SK-N-DZ (cell line): ENCODE results near the gene AGAP3. TPM values are rescaled to one million over a fixed set of nuclear protein-coding genes. Genes with fewer than 3 reads are reported as not detected.
A peak's percentile ranks its signal among the peaks of the same experiment; 100 is the strongest.
"Not testable (repeated sequence)": the region's sequence is repeated elsewhere in the genome, so short reads cannot be mapped to it uniquely, and the experiment has no call there.

ENCODE experiments used
- DNase-seq: peaks from one replicate; pipeline ENCODE4 v3.0.0-alpha.2; 2015; ENCODE audit warnings: low spot score
- polyA plus RNA-seq, 2 experiments: library from polyadenylated mRNA; depleted of rRNA; stranded (reverse); fragments of >200 nt; gene quantifications; 2 replicates each; pipeline ENCODE4 v1.2.3, GENCODE V29; 2014

The AGAP3 gene
- polyA plus RNA-seq (2014; cell fraction: cytosol; rRNA removed), result 80.0 and 92.9 TPM in 2 replicates
- 195 and 220 TPM in 2 replicates for polyA plus RNA-seq (2014; cell fraction: nucleus; rRNA removed)

- peak; percentile 89 for DNase-seq
These were observed at the start of gene AGAP3 for GRCh38 chr7:151085691-151086620. Gene AGAP3, plus strand, starts transcription at chr7:151086475. Its CDS starts 267 bp downstream, at chr7:151086742.

- peak; percentile 45 for DNase-seq
These were observed 47.1 kb upstream of the AGAP3 start for GRCh38 chr7:151038951-151039849.

- DNase-seq, result peak; percentile 47
These were observed 46.3 kb upstream of the AGAP3 start for GRCh38 chr7:151039850-151040548.

DNA sequence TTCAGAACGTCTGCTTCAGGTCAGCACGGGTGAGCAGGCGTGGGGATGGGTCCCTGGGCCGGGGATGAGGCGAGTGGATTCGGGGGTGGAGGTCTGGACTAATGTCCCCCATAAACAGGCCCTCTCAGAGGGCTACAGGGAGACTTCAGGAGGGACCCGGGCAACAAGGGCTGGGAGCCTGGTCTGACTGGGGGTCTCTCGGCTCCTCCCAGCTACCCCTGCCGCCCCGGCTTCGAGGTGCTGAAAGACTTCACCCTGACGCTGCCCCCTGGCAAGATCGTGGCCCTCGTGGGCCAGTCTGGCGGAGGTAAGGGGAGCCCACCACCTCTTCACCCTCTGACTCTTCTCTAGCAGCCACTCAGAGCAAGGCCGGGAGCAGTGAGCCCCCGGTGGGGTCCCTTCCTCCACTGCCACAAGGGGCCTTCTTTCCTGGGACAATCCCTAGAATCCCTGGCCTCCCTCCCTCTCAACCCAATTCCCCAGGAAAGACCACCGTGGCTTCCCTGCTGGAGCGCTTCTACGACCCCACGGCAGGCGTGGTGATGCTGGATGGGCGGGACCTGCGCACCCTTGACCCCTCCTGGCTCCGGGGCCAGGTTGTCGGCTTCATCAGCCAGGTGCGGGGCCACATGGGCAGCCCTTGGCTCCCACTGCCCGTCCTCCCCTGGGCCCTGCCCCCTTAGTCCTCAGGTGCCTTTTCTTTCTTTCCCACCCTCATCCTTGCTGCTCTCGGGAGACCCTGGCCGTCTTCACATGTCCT lies 45.5 kb upstream of the AGAP3 start:
- DNase-seq, result no peak

DNA sequence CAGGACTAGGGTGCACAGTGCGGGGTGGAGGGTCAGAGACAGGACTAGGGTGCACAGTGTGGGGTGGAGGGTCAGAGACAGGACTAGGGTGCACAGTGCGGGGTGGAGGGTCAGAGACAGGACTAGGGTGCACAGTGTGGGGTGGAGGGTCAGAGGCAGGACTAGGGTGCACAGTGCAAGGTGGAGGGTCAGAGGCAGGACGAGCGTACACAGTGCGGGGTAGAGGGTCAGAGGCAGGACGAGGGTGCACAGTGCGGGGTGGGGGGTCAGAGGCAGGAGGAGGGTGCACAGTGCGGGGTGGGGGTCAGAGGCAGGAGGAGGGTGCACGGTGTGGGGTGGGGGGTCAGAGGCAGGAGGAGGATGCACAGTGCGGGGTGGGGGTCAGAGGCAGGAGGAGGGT lies 42.8 kb upstream of the AGAP3 start:
- DNase-seq, result not testable (repeated sequence)

- no peak for DNase-seq
These were observed 42.3 kb upstream of the AGAP3 start for GRCh38 chr7:151043959-151044358.

GRCh38 chr7:151045262-151045661 lies 41.0 kb upstream of the AGAP3 start:
- DNase-seq, result no peak

GRCh38 chr7:151045967-151046366 lies 40.3 kb upstream of the AGAP3 start:
- no peak for DNase-seq

DNA sequence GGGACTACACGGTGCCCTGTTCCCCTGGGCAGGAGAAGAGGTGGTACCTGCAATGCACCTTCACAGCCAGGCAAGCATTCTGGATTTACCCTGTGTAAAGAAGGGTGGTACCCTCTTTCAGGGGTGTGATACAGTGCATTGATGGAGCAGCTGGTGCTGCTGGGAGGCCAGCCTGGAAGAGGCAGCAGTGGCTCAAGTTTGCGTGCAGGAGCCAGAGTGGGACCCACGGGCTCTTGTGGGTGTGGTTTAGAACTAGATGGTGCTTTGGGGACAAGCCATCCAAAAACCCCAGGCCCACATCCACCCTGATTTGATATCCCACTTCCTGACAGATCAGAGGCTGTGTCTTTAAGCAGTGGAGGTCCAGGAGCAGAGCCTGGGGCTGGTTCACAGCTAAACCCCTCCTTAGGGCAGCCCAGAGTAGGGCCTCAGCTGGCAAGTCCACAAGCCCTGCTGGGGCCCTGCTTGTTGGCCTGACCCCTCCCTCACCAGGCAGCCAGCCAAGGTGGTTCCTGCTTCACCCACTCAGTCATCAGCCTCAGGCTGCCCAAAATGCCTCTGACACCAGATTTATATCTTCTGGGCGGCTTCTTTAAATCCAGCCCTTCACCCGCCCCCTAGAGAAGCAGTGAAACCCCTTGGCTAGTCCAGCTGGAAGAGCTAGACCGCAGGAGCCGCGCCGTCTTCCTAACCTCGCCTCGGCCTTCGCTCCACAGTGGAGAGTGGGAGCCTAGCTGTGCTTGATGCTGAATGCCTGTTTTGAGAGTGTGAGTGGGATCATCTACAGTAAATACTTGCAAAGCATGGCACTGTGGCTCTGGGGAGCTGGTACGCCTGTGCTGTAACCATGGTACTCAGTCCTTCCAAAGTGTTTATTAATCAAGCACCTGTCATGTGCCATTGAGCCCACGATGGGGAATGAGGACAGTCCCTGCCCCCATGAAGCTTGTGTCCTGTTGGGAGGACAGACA lies 39.4 kb upstream of the AGAP3 start:
- no peak for DNase-seq

GRCh38 chr7:151047976-151048815 lies 38.1 kb upstream of the AGAP3 start, which contains the start of gene ASIC3:
Gene ASIC3, plus strand, starts transcription at chr7:151048531. Its CDS starts 355 bp downstream, at chr7:151048886.
- no peak for DNase-seq

- DNase-seq, result peak; percentile 54
These were observed 37.3 kb upstream of the AGAP3 start for GRCh38 chr7:151048911-151049463.

DNA sequence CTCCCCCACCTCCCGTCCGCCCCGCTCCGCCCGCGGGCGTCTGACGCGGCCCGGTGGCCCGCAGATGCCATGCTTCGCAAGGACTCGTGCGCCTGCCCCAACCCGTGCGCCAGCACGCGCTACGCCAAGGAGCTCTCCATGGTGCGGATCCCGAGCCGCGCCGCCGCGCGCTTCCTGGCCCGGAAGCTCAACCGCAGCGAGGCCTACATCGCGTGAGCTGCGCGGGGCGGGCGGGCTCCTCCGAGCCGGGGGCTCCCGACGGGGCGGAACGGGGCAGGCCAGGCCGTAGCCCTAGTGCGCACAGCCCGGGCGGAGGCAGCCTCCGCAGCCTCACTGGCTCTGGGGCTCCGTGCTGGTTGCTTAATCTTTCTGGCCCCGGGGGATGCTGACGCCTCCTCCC lies 35.2 kb upstream of the AGAP3 start:
- no peak for DNase-seq

DNA sequence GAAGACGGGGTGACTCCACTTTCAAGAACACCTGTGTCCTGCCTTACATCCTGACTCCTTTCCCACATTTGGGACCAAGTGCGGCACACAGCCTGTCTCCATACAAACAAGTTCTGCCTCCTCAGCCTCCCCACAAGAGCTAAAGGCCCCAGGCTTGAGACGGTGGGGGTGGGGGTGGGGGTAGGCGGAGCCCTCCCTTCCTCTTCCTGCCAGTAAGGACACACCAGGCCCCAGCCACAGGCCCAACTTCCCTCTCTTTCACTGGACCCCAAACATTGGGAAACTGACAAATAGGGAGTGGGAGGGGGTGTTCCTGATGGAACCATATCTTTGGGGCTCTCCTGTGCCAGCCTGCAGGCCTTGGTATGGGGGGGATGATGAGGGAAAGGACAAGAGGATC lies 33.2 kb upstream of the AGAP3 start:
- no peak for DNase-seq

DNA sequence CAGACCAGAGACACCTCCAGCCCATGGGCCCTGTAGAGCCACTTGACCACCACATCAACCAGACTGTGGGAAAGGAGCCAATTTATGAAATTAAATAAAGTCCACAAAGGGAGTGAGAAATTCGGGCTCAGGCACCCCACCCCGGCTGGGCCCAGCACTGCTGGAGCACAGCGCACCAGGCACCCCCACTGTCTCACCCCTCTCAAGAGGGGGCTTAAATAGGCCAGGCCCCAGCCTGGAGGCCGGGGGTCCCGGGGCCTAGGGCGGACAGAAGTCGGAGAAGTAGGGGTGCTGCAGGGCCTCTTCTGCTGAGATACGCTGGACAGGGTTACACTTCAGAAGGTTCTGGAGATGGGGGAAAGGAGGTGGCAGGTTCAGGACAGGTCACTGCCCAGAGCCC lies 32.5 kb upstream of the AGAP3 start:
- DNase-seq, result no peak

- DNase-seq, result no peak
These were observed 30.0 kb upstream of the AGAP3 start for GRCh38 chr7:151056283-151056665.

GRCh38 chr7:151056666-151057505 lies 29.4 kb upstream of the AGAP3 start:
- DNase-seq, result no peak

GRCh38 chr7:151057506-151057988 lies 28.7 kb upstream of the AGAP3 start, which contains the start of gene CDK5:
Gene CDK5, minus strand, starts transcription at chr7:151057897. Its CDS starts 49 bp downstream, at chr7:151057848.
- no peak for DNase-seq
